22Rv1 (cell line): Measurements from ENCODE around the gene GABBR2.

ENCODE experiments used
- H3K27ac ChIP-seq: fragments of 450-650 bp; 2 replicates; pipeline ENCODE4 v1.5.1; 2017
- CTCF ChIP-seq: fragments of 450-650 bp; IDR thresholded peaks from 2 replicates; pipeline ENCODE4 v1.5.1; 2017; ENCODE audit warnings: mild to moderate bottlenecking
- ZFX ChIP-seq: fragments of 450-650 bp; IDR thresholded peaks from 2 replicates; pipeline ENCODE4 v1.6.1; 2017; ENCODE audit warnings: antibody characterized with exemption, borderline replicate concordance

The GABBR2 gene

GRCh38 chr9:98342098-98342819 lies 366.5 kb downstream of the GABBR2 start:
- no peak for TF ChIP-seq ZFX
- no peak overlapping the region for H3K27ac ChIP-seq

GRCh38 chr9:98341157-98342097 lies 367.3 kb downstream of the GABBR2 start:
- no peak overlapping the region for H3K27ac ChIP-seq
- TF ChIP-seq ZFX (no peak), CTCF (no peak)

- TF ChIP-seq CTCF = no peak
- no peak for TF ChIP-seq ZFX
- H3K27ac ChIP-seq = no peak overlapping the region
Observed at GRCh38 chr9:98339987-98340800, 368.5 kb downstream of the GABBR2 start.

GRCh38 chr9:98335661-98336060 lies 373.1 kb downstream of the GABBR2 start:
- TF ChIP-seq CTCF = no peak
- no peak for TF ChIP-seq ZFX
- H3K27ac ChIP-seq = no peak overlapping the region

- TF ChIP-seq ZFX = no peak
- no peak for TF ChIP-seq CTCF
- no peak overlapping the region for H3K27ac ChIP-seq
Observed at GRCh38 chr9:98334796-98335195, 373.9 kb downstream of the GABBR2 start.

DNA sequence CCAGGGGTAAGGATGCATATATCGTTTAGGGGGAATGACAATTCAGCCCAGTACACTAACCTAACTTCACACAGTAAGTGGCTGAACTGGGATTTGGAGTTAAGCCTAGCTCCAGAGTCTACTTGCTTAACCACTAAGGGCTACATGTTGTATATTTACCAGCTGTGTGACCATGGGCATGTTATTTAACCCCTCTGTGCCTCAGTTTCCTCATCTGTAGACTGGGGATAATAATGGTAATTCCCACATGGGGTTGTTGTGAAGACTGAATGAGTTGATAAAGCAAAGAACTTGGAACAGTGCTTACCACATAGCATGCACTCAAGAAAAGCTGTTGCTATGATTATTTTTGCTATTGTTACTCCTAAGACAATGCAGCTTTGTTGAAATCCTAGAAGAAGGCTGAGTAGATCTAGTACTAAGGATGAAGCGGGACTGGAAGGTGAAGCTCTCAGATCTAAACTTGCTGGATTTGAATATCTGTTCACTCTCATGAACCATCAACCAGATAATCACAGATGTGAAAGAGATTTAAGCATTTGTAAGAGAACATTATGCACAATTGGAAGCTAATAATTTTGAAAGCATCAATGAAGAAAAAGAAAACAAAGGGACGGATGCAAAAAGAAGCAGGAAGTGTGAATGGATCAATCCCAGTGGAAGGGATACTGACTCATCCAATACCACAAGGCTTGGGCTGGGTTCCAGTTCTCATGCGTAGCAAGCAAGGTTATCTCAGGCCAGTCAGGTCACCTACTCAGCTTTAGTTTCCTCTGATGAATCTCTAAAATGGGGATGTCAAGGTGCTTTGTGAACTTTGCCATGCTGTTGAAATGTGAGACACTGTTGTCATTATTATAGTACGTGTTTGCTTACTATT lies 374.8 kb downstream of the GABBR2 start:
- H3K27ac ChIP-seq = no peak overlapping the region
- TF ChIP-seq ZFX = no peak
- no peak for TF ChIP-seq CTCF
